ENCODE data around the gene PALD1.
"Not testable (repeated sequence)": the region's sequence is repeated elsewhere in the genome, so short reads cannot be mapped to it uniquely, and the experiment has no call there.

PALD1 gene

GRCh38 chr10:70481831-70482530 is 3.4 kb downstream of the PALD1 start:
- DNase-seq (ENCODE audit: low read depth), result no peak

- no peak for DNase-seq (ENCODE audit: low read depth)
Measured at GRCh38 chr10:70482982-70483760, 4.6 kb downstream of the PALD1 start.

- not testable (repeated sequence) for DNase-seq (ENCODE audit: low read depth)
Measured at GRCh38 chr10:70483872-70484271, 5.3 kb downstream of the PALD1 start.

GRCh38 chr10:70487824-70488223 is 9.3 kb downstream of the PALD1 start:
- no peak for DNase-seq (ENCODE audit: low read depth)

- DNase-seq (ENCODE audit: low read depth), result no peak
Measured at GRCh38 chr10:70490142-70490541, 11.6 kb downstream of the PALD1 start.

- no peak for DNase-seq (ENCODE audit: low read depth)
Measured at GRCh38 chr10:70491614-70492013, 13.0 kb downstream of the PALD1 start.

GRCh38 chr10:70492786-70493659 is 14.5 kb downstream of the PALD1 start:
- DNase-seq (ENCODE audit: low read depth), result no peak

- DNase-seq (ENCODE audit: low read depth), result no peak
Measured at GRCh38 chr10:70493660-70494234, 15.2 kb downstream of the PALD1 start.

GRCh38 chr10:70494536-70494935 is 16.0 kb downstream of the PALD1 start:
- DNase-seq (ENCODE audit: low read depth), result no peak

- no peak for DNase-seq (ENCODE audit: low read depth)
Measured at GRCh38 chr10:70494966-70495365, 16.4 kb downstream of the PALD1 start.

GRCh38 chr10:70495691-70496261 is 17.2 kb downstream of the PALD1 start:
- DNase-seq (ENCODE audit: low read depth), result no peak

- DNase-seq (ENCODE audit: low read depth), result no peak
Measured at GRCh38 chr10:70496341-70497119, 18.0 kb downstream of the PALD1 start.

- no peak for DNase-seq (ENCODE audit: low read depth)
Measured at GRCh38 chr10:70497120-70497545, 18.6 kb downstream of the PALD1 start.

- no peak for DNase-seq (ENCODE audit: low read depth)
Measured at GRCh38 chr10:70498970-70499835, 20.6 kb downstream of the PALD1 start.

- DNase-seq (ENCODE audit: low read depth), result no peak
Measured at GRCh38 chr10:70499836-70500167, 21.2 kb downstream of the PALD1 start.

- DNase-seq (ENCODE audit: low read depth), result no peak
Measured at GRCh38 chr10:70500368-70500767, 21.8 kb downstream of the PALD1 start.

GRCh38 chr10:70500812-70501301 is 22.3 kb downstream of the PALD1 start:
- no peak for DNase-seq (ENCODE audit: low read depth)

GRCh38 chr10:70502406-70502805 is 23.8 kb downstream of the PALD1 start:
- DNase-seq (ENCODE audit: low read depth), result no peak

- DNase-seq (ENCODE audit: low read depth), result no peak
Measured at GRCh38 chr10:70503776-70504175, 25.2 kb downstream of the PALD1 start.

Data from HS-27A (cell line).